Adipocyte (in vitro differentiated cells): ENCODE data around the gene PBX1.

ENCODE experiments used
- DNase-seq: peaks from one replicate; pipeline ENCODE4 v3.0.0-alpha.2; 2015; ENCODE audit warnings: low read depth
- H3K27me3 ChIP-seq: replicated peaks from 2 replicates; pipeline ENCODE4 v1.7.0; 2013; ENCODE audit warnings: mild to moderate bottlenecking, low read length, moderate library complexity; ENCODE audit not compliant: control insufficient read depth, insufficient read depth
- H3K36me3 ChIP-seq: 2 replicates; pipeline ENCODE4 v1.7.0; 2013; ENCODE audit warnings: low read length, mild to moderate bottlenecking, moderate library complexity; ENCODE audit not compliant: control insufficient read depth, insufficient read depth, severe bottlenecking
- H3K4me1 ChIP-seq: 2 replicates; pipeline ENCODE4 v1.7.0; 2013; ENCODE audit warnings: mild to moderate bottlenecking, low read length, moderate library complexity; ENCODE audit not compliant: control insufficient read depth, insufficient read depth
- H3K4me3 ChIP-seq: 2 replicates; pipeline ENCODE4 v1.7.0; 2013; ENCODE audit warnings: mild to moderate bottlenecking, low read length, moderate library complexity
- H3K9ac ChIP-seq: 2 replicates; pipeline ENCODE4 v1.7.0; 2013; ENCODE audit warnings: mild to moderate bottlenecking, low read length, moderate library complexity
- H3K9me3 ChIP-seq: 2 replicates; pipeline ENCODE4 v1.7.0; 2013; ENCODE audit warnings: mild to moderate bottlenecking, low read length, moderate library complexity; ENCODE audit not compliant: control insufficient read depth

The PBX1 gene

DNA sequence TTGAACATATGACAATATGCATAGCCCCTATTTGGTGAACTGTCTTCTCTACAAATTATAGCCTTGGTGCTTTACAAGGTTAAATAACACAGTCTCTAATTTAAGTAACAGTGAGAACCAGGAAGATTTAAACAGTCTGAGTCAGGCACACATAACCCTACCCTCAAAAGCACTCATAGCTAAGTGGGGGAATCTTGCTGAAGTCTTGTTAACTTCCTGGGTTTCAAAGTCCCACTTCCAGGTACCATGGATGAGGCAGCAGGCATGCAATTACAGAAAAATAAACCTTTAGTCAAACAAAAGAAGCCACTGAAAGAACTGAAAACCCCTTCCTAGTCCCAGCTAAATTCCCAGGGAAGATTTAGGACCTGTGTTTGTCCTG lies 147.6 kb downstream of the PBX1 start:
- Histone ChIP-seq H3K9ac (no peak overlapping the region), H3K9me3 (no peaks in the 10 kb centered on the region), H3K27me3 (no peaks in the 10 kb centered on the region), H3K4me1 (peaks cover 24% of the 10 kb centered on the region), H3K36me3 (no peaks in the 10 kb centered on the region), H3K4me3 (no peak overlapping the region)
- DNase-seq: peak; percentile 11

DNA sequence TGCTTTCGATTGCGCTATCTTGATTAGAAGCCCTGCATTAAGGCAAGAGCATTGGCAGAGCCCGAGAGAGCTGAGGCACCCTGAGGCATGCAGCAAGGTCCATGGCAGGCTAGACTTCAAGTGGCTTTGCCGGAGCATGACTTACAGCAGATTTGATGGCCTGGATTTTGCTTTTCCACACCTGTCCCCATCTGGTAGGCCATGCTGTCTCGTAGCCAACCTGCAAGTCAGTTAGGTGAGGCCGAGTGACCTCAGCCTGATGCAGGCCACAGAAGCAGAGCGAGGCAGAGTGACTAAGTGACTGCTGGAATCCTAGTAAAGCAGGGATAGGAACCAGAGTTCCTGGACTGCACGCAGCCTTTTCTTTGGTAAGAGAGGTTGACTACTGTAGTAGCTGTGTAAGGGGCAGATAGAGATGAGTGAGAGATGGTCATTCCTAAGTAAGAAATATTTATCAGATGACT lies 148.9 kb downstream of the PBX1 start:
- peaks cover 33% of the 10 kb centered on the region for H3K4me1 ChIP-seq

GRCh38 chr1:164708596-164708995 lies 149.6 kb downstream of the PBX1 start:
- H3K27me3 ChIP-seq: no peaks in the 10 kb centered on the region
- H3K9me3 ChIP-seq: no peaks in the 10 kb centered on the region
- H3K4me3 ChIP-seq: no peak overlapping the region
- no peak for DNase-seq
- no peak overlapping the region for H3K9ac ChIP-seq
- H3K36me3 ChIP-seq: no peaks in the 10 kb centered on the region
- H3K4me1 ChIP-seq: peaks cover 37% of the 10 kb centered on the region

More for the DNA sequence above, 148.9 kb downstream of the PBX1 start:
- no peak overlapping the region for H3K4me3 ChIP-seq
- no peaks in the 10 kb centered on the region for H3K9me3 ChIP-seq
- no peaks in the 10 kb centered on the region for H3K27me3 ChIP-seq
- peak; percentile 55 for DNase-seq
- no peaks in the 10 kb centered on the region for H3K36me3 ChIP-seq
- no peak overlapping the region for H3K9ac ChIP-seq

DNA sequence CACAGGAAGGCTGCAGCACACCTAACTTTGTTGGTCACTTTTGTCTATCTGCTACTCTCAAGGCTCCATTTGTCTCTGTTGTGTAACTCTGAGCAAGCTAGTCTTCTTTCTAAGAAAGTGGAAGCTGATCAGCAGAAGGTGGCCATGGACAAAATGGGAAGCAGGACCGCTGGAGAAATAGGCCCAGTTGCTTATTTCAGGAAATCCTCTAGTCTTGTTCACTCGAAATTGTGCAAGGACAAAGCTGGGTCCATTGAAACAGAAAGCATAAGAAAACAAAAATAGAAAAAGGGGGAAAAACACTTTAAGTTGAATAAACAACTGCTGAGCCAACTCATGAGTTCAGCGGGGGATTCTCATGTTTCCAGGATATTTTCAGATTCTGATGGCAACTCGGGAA lies 150.1 kb downstream of the PBX1 start:
- Histone ChIP-seq H3K36me3 (no peaks in the 10 kb centered on the region), H3K4me3 (no peak overlapping the region), H3K27me3 (no peaks in the 10 kb centered on the region), H3K4me1 (peaks cover 38% of the 10 kb centered on the region), H3K9me3 (no peaks in the 10 kb centered on the region), H3K9ac (no peak overlapping the region)
- peak; percentile 41 for DNase-seq

- Histone ChIP-seq H3K27me3 (no peaks in the 10 kb centered on the region), H3K4me3 (no peak overlapping the region), H3K9me3 (no peaks in the 10 kb centered on the region), H3K36me3 (no peaks in the 10 kb centered on the region), H3K4me1 (peaks cover 44% of the 10 kb centered on the region), H3K9ac (no peak overlapping the region)
- DNase-seq: no peak
Observed at GRCh38 chr1:164709541-164710278, 150.7 kb downstream of the PBX1 start.

DNA sequence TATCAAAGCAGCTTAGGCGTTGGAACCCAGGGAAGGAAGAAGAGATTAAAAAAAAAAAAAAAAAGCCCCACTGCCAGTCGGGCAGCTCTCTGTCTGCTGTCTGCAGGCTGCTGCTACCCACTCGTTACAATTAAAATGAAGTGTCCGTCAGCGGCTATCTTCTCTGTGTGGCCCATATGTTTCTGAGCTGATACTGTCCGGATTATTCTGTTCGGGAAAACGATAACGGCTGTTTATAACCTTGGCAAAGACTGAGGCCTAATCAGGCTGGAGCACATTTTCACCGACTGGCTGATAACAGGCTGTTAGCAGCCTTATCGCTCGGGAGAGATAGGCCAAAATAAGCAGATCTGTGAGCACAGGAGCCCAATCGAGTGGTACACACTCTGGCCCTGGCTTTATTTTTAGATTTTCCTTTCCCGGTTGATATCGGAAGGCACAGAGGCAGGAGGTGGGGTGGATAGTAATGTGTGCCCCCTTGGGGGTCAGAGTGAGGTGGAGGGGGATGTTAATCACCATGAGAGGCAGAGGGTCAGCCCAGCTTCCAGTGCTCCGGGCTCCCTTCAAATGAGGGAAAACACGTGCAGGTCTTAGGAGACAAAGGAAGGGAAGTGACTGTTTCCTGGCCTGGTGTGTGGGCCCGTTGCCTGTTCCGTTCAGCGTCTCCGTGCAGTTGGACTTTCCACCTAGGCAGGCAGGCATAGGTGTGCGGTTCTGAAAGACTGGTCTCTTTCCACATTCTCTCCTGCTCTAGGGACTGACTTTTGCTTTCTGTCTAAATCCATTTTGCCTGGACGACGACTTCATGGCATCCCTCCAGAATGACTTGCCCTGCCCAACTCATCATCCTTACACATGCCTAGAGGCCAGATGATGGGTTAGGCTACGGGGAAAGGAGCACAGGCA lies 153.4 kb downstream of the PBX1 start:
- Histone ChIP-seq H3K4me1 (peaks cover 43% of the 10 kb centered on the region), H3K4me3 (no peak overlapping the region), H3K36me3 (no peaks in the 10 kb centered on the region), H3K9me3 (no peaks in the 10 kb centered on the region), H3K27me3 (no peaks in the 10 kb centered on the region), H3K9ac (peak overlapping the region; percentile 51)
- no peak for DNase-seq

- no peaks in the 10 kb centered on the region for H3K36me3 ChIP-seq
- H3K27me3 ChIP-seq: no peaks in the 10 kb centered on the region
- peak; percentile 59 for DNase-seq
- peaks cover 43% of the 10 kb centered on the region for H3K4me1 ChIP-seq
- H3K9ac ChIP-seq: peak overlapping the region; percentile 3
- no peak overlapping the region for H3K4me3 ChIP-seq
- no peaks in the 10 kb centered on the region for H3K9me3 ChIP-seq
Observed at GRCh38 chr1:164713456-164714207, 154.6 kb downstream of the PBX1 start.

DNA sequence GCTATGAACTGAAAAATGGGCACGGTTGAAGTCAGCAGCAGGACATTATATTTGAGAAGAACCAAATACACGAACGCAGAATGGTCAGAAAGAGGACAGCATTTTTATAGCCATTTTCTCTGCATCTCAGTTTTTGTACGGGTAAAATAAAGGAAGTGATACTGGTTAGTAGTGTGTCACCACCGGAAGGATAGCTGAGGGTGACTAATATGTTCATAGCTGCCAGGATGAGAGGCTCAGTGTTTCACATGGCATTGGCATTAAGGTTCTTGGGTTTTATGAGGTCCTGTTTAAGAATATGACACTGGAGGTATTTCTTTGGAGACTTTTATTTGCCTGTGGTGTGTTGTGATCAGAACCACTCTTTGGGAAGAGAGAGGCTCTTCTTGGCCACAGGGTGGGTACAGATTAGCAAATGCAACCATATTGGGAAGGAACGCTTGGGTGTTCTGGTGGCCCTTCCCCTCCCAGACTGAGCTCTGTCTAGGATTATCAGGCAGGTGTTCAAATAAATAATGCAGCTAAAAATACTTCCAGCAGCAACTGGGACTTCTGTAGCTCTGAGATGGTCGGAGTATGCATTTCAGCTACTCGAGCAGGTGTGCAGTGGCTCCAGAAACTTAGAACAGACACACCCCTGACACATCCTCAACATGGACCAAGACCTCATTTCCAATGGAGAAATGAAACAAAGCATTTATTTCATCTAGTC lies 158.2 kb downstream of the PBX1 start:
- no peak overlapping the region for H3K4me3 ChIP-seq
- peaks cover 61% of the 10 kb centered on the region for H3K4me1 ChIP-seq
- H3K27me3 ChIP-seq: no peaks in the 10 kb centered on the region
- H3K9ac ChIP-seq: no peak overlapping the region
- no peaks in the 10 kb centered on the region for H3K36me3 ChIP-seq
- H3K9me3 ChIP-seq: no peaks in the 10 kb centered on the region
- peak; percentile 25 for DNase-seq

DNA sequence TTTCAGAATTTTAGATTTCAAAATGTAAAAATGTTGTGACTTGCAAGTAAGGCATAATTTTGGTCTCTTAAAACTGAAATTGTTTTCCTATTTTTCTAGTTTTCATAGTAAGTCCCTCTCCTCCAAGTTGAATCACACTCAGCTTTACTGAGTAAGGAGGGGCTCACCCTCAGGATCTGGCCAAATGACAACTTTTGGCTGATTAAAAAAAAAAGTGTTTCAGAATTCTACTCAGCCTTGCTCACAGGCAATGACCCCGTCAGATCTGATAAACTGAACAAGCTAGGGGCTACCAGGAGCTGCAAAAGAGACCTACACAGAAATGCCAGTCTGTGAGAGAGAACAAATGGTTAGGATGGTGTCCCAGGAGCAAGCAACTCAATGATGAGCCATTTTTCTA lies 159.8 kb downstream of the PBX1 start:
- Histone ChIP-seq H3K36me3 (no peaks in the 10 kb centered on the region), H3K4me3 (no peak overlapping the region), H3K27me3 (no peaks in the 10 kb centered on the region), H3K9ac (no peak overlapping the region), H3K4me1 (peaks cover 44% of the 10 kb centered on the region), H3K9me3 (no peaks in the 10 kb centered on the region)
- DNase-seq: peak; percentile 63

- DNase-seq: peak; percentile 25
- Histone ChIP-seq H3K27me3 (no peaks in the 10 kb centered on the region), H3K9me3 (no peaks in the 10 kb centered on the region), H3K4me1 (peaks cover 34% of the 10 kb centered on the region), H3K9ac (no peak overlapping the region), H3K4me3 (no peak overlapping the region), H3K36me3 (no peaks in the 10 kb centered on the region)
Observed at GRCh38 chr1:164719676-164720439, 160.9 kb downstream of the PBX1 start.
